ENCODE results near the gene ZSCAN21.
"Not testable (repeated sequence)": the region's sequence is repeated elsewhere in the genome, so short reads cannot be mapped to it uniquely, and the experiment has no call there.

GRCh38 chr7:100012385-100013327 lies 36.9 kb upstream of the ZSCAN21 start:
- not testable (repeated sequence) for TF ChIP-seq CTCF (conservative IDR thresholded peaks at IDR 0.05; ENCODE audit: low read depth, low read length); EZH2 (IDR thresholded peaks at IDR 0.05; ENCODE audit: low read length, unreplicated experiment); EZH2phosphoT487 (IDR thresholded peaks at IDR 0.05; ENCODE audit: borderline replicate concordance, low read length)
